Measurements from ENCODE around the gene GTPBP4. TPM values are rescaled to one million over a fixed set of nuclear protein-coding genes. Genes with fewer than 3 reads are reported as not detected.
A peak's percentile ranks its signal among the peaks of the same experiment; 100 is the strongest.

Gene GTPBP4
- total RNA-seq, result 40.0 and 42.0 TPM in 2 replicates

DNA sequence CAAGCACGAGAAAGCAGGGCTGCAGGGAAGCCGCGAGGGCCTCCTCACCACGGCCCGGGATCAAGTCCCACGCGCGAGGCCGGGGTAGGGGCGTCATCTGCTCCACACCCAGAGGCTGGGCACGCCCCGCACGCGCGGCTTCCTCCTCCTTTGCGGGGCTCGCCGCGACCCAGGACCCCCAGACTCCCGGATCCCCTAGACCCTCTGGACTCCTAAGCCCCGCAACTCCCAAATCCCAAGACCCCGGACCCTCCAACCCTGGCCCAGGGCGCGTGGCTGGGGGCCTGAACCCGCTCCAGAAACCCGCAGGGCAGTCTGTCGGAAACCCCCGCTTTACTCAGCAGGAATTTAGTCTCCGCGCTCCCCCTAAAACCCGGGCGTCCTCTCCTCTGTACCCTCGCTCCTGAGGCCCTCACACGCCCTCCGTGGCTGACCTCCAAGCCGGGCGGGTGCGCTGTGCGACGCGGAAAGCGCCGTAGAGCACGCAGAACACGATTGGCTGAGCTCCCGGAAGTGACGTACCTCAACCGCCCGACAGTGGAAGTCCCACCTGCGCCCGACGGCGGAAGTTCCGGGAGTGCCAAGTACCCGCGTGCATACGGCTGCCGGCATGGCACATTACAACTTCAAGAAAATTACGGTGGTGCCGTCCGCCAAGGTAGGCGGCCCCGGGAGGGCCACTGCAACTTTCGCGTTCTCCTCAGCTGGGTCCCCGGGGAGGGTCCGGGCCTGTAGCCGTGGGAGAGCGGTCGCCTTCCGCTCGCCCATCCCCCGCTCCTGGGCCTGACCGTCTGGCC lies at the start of gene GTPBP4:
Gene GTPBP4, plus strand, starts transcription at position 565 of the 797 bp plus-strand sequence. Its CDS starts 46 bp downstream, at position 611.
- DNase-seq, result peak; percentile 99

DNA sequence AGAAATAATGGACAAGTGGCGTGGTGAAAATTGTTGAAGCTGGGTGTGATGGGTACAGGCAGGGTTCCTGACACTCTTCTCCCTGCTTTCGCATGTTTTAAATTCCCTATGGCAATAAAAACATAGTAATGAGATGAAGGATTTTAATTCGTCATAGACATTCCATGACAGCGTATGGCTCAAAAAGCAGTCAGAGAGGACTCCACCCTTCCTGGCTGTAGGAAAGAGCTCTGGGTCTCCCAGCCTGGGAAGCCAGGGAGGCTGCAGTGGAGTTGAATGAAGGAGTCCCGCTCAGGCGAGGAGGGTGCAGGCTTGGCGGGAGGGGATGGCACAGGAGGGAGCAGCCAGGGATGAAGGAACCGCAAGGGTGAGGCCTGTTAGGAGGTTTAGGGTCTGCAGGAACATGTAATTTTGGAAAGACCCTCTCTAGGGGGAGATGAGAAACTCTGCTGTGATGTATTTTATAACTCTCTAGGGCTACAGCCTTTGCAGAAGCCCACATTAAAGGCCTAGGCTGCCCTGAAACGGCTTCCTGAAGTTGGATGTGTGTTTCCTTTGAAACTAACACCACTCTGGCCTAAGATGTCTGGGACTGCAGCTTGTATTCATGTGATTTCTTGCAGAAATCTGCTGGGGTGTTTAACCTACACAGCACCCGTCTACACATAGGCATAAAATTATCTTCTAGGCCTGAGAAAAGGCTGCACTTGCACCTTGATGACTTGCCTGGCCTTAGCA lies 49.1 kb upstream of the GTPBP4 start:
- DNase-seq, result no peak

DNA sequence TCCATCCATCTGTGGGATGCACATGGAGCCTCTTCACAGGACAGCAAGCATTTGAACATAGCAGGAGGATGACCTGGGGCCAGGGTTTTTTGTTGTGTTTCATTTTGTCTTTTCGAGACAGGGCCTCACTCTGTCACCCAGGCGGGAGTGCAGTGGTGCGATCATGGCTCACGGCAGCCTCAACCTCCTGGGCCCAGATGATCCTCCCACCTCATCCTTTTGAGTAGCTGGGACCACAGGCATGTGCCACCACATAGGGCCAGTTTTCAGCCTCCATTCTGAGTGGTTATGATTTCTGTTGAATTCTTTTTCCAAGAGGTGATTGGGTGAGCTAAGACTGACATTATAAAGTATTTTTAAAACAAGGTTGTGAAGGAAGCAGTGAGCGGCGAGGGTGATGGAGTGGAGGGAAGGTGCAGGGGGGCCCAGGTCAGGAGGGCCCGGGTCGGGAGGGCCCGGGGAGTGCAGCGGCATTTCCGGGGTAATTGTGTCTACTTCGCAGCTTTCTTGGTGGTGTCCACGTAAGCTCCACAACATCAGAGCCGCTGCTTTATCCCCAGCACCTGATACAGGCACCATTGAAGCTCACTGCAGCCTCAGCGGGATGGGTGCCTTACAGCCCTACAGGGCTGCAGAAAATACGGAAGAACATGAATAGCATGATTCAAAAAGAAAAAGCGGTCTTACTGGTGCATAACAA lies 44.8 kb upstream of the GTPBP4 start:
- no peak for DNase-seq

DNA sequence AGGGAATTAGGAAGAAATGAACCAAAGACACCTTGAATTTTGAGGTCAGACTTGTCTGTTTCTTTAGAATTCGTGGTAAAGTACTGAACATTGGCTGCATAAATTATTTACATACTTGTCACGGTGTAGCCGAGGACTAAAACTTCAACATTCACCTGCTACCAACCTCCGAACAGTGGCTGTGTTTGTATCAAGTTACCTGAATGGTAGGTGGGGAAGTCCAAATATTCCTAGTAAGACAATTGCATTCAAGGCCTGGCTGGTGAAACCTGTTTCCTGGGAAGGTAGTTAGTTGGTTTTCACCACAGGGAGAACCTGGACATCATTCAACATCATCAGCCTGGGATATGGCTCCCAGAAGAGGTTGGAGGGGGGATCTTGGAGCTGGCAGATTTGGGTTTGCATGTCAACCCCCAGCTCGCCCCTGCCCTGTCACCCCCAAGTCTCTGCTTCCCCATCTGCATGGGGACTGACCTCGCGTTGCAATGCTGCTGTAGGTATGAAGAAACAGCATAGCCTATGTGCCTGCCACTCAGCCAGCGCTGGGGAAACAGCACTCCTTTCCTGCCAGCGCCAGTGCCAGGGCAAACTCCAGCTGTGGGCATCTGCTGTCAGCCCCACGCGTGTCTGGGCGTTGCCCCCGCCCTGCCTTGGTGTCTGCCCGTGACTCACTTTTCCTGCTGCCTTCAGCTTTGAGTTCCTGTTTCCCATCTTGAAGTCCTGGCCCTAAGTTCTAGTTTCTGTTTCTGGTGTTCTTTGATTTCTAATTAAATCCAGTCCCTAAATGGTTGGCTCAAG lies 44.0 kb upstream of the GTPBP4 start:
- peak; percentile 85 for DNase-seq

DNA sequence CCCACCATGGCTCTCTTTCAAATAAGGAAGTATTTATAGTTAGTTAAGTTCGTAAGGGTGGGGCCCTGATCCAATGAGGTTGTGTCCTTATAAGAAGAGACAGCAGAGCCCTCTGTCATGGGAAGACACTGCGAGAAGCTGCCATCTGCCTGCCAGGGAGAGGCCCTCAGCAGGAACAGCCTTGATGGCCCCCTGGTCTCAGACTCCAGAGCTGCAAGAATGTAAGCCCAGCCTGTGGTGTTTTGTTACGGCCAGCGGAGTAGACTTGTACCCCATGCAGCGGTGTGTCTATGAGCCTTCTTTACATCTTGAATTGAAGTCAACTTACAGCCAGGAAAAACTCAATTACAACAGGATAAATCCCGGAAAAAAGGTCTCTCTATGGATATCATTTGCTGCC lies 42.5 kb upstream of the GTPBP4 start:
- no peak for DNase-seq

DNA sequence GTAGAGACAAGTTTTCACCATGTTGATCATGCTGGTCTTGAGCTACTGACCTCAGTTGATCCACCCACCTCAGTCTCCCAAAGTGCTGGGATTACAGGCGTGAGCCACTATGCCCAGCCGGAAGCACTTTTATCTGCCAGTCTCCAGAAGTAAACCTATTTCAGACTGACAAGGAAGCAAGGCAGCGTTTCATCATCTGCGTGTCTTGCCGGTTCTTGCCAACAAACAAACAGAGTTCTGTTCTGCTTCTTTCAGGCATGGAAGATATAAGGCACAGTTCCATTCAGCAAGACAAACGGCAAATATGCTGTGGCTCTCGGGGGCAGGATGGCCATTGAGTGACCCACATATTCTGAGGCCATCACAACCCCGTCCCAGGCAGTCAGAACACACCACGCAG lies 41.2 kb upstream of the GTPBP4 start:
- no peak for DNase-seq

DNA sequence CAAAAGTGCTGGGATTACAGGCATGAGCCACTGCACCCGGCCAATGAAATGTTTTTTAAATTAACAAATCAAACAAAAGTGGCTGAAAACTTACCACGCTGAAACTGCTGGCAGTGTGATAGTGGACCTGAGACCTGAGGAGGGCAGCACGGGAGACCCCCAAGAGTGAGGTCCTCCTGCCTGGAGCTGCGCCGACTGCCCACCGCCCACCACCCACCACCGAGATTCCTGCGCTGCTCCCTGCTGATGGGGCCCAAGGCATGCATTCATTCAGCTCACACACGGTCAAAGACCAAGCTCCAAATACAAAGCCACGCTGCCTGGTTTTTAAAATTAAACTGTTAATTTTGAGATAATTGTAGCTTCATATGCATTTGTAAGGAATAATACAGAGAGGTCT lies 40.4 kb upstream of the GTPBP4 start:
- no peak for DNase-seq

DNA sequence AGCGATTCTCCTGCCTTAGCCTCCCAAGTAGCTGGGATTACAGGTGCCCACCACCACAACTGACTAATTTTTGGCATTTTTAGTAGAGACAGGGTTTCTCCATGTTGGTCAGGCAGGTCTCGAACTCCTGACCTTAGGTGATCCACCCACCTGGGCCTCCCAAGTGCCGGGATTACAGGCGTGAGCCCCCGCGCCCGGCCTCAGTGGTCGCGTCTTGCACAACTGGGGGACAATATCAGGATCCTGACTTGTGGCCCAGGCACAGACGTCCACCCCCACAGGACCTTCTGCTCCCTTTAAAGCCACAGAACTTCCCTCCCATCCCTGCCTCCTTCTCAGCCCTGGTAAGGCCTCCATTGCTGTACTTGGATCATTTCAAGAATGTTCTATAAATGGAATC lies 39.9 kb upstream of the GTPBP4 start:
- no peak for DNase-seq

DNA sequence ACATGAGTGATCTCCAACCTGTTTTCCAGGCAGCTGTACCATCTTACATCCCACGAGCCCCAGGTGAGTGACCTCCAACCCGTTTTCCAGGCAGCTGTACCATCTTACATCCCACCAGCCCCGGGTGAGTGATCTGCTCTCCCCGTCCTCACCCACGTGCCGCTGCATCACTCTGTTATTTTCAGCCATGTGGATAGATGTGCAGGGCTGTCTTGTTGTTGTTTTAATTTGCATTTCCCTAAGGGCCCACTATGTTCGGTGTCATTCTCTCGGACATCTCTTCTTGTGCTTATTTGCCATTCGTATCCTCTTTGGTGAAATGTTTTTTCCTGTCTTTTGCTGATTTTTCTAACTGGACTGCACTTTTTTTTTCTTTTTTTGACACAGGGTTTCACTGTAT lies 38.8 kb upstream of the GTPBP4 start:
- DNase-seq, result no peak

DNA sequence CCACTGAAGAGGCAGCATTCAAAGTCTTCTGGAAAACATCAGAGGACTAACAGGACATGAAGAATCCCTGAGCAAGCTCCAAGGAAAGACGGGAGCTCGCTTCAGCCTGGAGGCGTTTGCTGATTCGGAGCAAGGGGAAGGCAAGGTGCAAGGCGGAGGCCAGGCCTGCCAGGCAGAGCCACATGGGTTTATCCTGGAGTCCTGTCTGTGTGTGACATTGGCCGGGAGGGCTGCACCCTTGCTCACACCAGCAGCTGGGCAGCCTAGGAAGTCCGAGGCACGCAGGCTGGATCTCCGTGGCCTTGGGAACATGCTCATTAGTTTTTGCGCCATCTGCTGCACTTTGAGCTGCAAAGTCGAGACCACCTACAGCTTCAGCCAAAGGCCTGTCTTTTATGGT lies 34.4 kb upstream of the GTPBP4 start:
- no peak for DNase-seq

DNA sequence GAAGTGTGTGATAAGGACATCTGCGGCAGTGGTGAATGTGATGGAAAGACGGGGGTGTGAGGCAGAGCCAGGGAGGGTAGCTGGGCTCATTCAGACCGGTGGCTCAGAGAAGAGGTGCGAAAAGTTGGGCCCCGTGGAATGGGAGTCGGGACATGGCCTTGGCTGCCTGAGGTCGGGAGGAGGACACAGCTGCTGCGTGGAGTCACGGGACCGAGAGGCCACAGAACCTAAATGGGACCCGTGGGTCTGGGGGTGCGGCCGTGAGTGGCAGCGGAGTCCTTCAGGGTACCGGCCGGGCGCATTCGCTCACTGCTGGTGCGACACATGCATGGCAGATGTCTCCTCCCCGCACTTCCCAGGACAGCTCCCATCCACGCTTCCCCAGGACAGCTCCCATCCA lies 33.8 kb upstream of the GTPBP4 start:
- DNase-seq, result no peak

DNA sequence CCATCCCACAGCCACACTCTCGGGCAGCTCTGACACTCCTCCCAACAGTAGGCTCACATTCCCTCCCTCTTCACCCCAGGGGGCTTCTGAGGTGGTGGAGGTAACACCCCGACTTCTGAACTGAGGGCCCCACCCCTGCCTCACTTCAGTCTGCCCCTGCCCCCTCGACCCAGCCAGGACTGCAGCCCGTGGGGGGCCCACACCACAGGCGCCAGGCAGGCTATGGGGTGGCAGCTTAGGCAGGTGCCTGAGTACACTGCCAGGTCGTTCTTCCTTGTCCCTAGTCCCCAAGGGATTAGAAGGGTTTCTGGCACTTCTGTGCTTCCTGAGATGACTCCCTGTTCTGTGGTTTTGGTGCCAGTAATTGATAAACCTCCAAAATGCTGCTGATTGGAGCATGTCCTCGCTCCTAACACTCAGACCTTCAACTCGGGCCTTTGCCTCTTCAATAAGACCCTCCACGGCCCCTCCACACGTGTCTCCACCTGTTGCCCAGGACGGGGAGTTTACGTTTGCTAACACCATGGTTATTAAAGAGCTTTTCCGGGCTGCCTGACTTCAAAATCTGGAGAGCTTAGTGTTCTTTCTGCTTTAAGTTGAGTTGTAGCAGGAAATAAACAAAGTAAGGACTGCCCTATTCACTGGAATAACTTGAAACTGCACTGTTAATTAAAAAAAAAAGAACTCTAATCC lies 33.0 kb upstream of the GTPBP4 start:
- no peak for DNase-seq

DNA sequence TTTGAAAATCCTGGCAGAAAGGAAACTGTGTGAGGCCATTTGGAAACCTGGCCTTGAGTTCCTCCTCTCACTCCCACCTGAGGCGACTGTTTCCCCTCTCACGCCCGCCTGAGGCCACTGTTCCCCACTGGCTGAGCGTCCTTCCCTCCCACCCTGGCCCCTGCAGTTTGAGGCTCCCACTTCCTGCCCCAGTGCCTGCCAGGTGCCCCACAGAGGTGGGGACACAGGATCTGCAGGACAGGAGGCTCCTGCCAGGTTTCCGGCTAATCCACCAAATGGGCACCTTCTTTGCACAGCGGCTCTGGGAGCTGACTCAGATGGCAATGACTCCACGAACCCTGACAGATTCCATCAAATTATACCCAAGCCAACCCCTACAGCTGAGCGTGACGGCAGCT lies 32.4 kb upstream of the GTPBP4 start:
- no peak for DNase-seq

DNA sequence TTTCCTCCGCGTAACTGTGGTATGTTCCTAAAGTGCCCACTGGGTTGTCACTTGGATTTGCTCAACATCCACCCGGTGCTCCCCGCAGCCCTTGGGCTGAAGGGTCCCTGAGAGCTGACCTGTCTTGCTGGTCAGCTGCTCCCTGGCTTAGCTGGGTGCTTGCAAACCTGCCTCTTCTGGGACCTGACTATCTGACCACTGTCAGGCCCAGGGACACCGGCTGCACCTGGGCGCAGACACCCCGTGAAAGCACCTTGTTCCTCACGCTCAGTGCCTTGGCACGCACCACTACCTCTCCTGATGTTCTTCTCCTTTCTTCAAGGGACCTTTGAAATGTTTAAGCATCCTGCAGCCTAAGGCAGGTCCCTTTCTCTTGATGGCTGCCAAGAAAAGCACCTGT lies 30.1 kb upstream of the GTPBP4 start:
- DNase-seq, result no peak

DNA sequence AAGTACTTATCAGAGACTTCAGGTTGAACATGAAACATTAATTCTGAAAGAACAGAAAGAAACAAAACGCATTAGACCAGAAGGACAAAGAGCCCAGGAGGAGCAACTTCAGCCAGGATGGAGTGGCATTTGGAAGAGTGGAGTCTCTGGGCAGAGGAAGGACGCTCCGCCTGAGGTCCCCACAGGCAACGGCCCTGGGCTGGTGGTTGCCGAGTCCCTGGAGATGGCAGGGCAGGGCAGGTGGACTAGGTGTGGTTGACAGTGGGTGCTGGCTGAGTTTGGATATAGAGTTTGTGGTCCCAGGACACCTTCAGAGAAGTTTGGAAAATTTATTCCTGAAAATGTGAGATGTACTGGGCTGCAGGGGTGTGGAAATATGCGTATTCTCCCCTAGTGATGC lies 29.4 kb upstream of the GTPBP4 start:
- no peak for DNase-seq

DNA sequence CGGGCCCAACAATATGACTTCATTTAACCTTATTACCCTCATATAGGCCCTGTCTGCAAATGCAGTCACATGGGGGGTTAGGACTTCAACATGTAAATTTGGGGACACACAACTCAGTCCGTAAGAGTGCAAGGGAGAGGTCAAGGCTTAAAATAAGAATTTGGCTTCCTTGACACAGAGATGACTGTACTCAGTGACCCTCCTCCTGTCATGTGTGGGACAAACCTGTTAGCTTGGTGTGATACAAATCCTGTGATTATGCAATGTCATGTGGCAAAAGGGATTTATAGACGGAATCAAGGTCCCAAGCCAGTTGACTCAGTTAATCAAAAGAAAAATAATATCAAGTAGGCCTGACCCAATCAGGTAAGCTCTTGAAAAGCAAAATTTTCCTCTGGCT lies 25.9 kb upstream of the GTPBP4 start:
- no peak for DNase-seq

DNA sequence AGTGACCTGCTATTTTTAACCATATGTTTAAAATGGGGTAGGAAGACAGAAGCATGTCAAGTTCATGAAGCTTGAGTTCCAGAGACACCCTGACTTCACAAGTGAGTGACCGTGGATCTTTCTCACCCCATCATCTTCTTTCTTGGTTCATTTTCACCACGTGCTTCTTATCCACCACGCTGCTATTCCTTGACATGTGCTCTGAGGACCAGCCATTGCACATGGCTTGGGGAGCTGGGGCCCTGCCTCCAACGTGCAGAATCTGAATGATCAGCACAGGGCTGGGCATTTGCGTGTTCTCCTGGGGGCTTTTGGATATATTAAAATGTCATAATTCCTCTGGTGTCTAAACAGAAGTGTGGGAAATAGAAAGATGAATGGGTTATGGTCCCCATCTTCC lies 25.0 kb upstream of the GTPBP4 start:
- DNase-seq, result no peak

DNA sequence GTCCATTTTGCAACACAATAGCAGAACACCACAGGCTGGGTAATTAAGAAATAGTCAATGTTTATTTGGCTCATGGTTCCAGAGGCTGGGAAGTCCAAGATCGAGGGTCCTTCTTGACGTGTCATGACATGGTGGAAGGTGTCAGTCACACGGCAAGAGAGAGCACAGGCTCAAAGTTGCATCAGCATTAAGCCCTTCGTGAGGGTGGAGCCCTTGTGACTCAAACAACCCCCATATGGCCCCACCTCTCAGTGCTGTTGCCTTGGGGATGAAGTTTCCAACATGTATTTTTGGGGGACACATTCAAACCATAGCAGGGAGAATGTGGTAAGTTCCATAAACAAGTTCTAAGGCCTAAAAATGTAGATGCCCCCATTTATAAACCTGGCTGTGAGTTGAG lies 24.6 kb upstream of the GTPBP4 start:
- no peak for DNase-seq

DNA sequence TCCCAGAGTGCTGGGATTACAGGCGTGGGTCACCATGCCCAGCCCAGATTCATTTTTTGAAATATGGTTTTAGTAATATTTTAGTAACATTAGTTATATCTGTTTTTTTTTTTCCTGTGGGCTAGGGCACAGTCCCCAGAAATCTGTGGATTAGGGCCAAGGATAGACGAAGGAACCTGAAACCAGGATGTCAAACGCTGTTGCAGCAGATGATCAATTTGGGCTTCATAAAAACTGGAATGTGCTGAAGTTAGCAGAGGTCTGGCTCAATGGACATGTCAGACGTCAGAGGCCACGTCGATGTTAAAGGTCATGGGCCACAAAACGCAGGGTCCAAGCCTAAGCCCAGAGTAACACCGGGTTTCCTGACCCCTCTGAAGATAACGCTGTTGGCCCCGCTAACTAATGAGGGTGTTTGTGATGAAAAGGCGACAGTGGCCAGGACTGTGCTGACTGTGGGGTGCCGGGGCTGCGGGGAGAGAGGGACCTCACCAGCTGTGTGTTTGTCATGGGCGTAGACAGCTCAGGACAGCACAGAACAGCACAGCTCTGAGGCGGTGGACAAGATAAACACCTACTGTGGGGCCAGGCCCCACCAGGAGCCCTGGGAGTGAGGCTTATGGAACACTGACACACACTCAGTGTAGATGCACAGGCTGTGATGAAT lies 23.8 kb upstream of the GTPBP4 start:
- DNase-seq, result no peak

DNA sequence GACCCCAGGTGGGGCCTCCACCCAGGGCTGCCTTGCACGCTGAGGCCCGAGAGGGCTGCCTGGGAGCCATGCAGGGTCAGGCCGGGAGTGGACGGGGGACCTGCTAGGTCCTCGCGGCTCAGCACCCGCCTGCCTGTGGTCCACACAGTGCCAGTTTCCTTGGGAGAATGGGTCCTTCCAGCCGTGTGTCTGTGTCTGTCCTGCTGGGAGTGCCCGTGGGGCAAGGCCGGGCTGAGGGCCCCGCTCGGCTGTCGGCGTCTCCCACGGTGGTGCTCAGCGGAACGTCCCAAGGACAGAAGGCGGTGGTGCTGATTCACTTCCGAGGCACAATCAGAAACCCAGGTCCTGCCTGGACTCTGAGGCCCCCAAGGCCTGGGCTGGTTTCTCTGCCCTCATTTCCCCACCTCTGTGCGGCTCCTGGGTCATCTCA lies 23.2 kb upstream of the GTPBP4 start:
- no peak for DNase-seq

DNA sequence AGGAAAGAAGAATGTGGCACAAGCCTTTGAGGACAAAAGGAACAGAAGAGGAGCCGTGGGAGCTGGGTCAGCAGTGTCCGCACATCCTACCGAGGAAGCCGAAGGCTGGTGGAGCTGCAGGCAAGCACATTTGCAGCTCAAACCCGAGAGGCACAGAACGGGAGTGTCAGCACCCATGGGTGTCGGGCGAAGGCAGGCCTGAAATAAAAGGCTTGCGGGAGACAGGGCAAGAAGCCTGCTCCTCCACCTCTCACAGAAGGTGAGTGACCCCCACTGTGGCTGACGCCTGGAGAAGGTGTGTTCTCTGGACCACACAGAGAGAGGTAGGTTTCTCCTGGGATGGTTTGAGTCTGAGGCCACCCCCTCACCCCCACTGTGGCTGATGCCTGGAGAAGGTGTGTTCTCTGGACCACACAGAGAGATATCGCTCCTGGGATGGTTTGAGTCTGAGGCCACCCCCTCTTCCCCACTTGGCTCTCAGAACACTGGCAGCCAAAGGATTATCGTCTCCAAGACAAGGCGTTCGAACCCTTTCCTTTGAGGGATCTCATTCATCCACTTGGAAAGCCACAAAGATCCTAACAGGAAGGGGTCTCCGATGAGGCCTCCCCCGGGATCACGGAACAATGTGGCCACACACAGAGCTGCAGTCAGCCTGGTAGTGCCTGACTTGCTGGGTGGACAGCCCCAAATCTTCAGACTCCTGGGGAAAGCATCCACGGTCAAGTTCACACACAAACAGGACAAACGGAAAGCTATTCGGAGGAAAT lies 21.6 kb upstream of the GTPBP4 start:
- no peak for DNase-seq

Measured in dermis blood vessel endothelial cell (primary cell).